Ishikawa (cell line): ENCODE results near the gene SPESP1.

Experiments used
- CEBPB ChIP-seq: IDR thresholded peaks from 2 replicates; pipeline ENCODE4 v1.6.1; 2012
- CREB1 ChIP-seq: IDR thresholded peaks from 2 replicates; pipeline ENCODE4 v1.6.1; 2012; ENCODE audit warnings: low read depth
- EGR1 ChIP-seq: IDR thresholded peaks from 2 replicates; pipeline ENCODE4 v1.6.1; 2012
- EP300 ChIP-seq: IDR thresholded peaks from 2 replicates; pipeline ENCODE4 v1.6.1; 2012; ENCODE audit warnings: borderline replicate concordance
- FOXM1 ChIP-seq: IDR thresholded peaks from 2 replicates; pipeline ENCODE4 v1.6.1; 2012; ENCODE audit warnings: low read depth, borderline replicate concordance
- NFIC ChIP-seq: IDR thresholded peaks from 2 replicates; pipeline ENCODE4 v1.6.1; 2012
- RAD21 ChIP-seq: IDR thresholded peaks from 2 replicates; pipeline ENCODE4 v1.6.1; 2012; ENCODE audit warnings: low read depth
- TAF1 ChIP-seq: IDR thresholded peaks from 2 replicates; pipeline ENCODE4 v1.6.1; 2012; ENCODE audit warnings: low read depth, mild to moderate bottlenecking
- TCF12 ChIP-seq: IDR thresholded peaks from 2 replicates; pipeline ENCODE4 v1.6.1; 2012; ENCODE audit warnings: low read depth
- TEAD4 ChIP-seq: IDR thresholded peaks from 2 replicates; pipeline ENCODE4 v1.6.1; 2012
- YY1 ChIP-seq: IDR thresholded peaks from 2 replicates; pipeline ENCODE4 v1.6.1; 2012; ENCODE audit warnings: low read depth
- ZBTB7A ChIP-seq: IDR thresholded peaks from 2 replicates; pipeline ENCODE4 v1.6.1; 2012; ENCODE audit warnings: low read depth
- TF ChIP-seq, protein P1 (sequence below): IDR thresholded peaks from 2 replicates; pipeline ENCODE4 v1.6.1; 2012
- TF ChIP-seq, protein P2 (sequence below): IDR thresholded peaks from 2 replicates; pipeline ENCODE4 v1.6.1; 2012; ENCODE audit warnings: low read depth, mild to moderate bottlenecking
- TF ChIP-seq, protein P3 (sequence below): IDR thresholded peaks from 2 replicates; pipeline ENCODE4 v1.6.1; 2012

Gene SPESP1

DNA sequence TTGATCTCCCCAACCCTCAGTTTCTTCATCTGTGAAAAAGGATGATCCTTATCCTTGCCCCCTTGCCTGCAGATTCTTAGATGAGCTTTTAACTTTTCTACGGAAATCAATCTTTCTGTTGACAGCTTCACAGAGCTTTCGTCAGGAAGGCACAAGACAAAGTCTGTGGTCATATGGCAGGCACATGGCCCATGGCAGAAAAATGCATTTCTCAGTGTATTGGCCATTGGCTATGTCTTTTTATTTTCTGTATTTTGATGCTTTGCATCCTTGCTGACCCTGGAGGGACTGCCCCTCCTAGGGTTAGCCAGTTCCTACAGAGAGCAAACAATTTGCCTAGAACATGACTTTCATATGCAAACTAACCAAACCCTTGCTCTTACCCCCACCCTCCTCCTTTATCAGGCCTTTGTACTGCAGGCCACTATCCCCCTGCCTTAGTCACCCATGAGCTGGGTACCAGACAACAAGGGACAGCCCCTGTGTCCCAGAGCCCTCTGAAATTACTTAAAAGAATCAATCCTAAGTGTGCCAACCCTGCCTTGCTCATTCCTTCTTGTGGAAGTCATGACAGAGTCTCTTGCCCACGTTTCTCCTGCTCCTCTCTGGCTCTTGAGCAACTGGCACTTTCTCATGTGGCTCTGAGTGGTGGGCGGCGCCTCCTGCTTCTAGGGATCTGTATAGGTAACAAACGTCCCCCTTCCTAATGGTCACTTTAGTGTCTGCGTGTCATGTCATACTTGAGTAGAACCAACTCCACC is 60.1 kb downstream of the SPESP1 start:
- TF ChIP-seq YY1 (no peak), CREB1 (no peak), EGR1 (no peak), FOXM1 (no peak), TCF12 (no peak), TAF1 (no peak), ZBTB7A (no peak), RAD21 (no peak)
- TF ChIP-seq, protein P1, sequence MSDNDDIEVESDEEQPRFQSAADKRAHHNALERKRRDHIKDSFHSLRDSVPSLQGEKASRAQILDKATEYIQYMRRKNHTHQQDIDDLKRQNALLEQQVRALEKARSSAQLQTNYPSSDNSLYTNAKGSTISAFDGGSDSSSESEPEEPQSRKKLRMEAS, result no peak
- TF ChIP-seq, protein P2, sequence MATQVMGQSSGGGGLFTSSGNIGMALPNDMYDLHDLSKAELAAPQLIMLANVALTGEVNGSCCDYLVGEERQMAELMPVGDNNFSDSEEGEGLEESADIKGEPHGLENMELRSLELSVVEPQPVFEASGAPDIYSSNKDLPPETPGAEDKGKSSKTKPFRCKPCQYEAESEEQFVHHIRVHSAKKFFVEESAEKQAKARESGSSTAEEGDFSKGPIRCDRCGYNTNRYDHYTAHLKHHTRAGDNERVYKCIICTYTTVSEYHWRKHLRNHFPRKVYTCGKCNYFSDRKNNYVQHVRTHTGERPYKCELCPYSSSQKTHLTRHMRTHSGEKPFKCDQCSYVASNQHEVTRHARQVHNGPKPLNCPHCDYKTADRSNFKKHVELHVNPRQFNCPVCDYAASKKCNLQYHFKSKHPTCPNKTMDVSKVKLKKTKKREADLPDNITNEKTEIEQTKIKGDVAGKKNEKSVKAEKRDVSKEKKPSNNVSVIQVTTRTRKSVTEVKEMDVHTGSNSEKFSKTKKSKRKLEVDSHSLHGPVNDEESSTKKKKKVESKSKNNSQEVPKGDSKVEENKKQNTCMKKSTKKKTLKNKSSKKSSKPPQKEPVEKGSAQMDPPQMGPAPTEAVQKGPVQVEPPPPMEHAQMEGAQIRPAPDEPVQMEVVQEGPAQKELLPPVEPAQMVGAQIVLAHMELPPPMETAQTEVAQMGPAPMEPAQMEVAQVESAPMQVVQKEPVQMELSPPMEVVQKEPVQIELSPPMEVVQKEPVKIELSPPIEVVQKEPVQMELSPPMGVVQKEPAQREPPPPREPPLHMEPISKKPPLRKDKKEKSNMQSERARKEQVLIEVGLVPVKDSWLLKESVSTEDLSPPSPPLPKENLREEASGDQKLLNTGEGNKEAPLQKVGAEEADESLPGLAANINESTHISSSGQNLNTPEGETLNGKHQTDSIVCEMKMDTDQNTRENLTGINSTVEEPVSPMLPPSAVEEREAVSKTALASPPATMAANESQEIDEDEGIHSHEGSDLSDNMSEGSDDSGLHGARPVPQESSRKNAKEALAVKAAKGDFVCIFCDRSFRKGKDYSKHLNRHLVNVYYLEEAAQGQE, result no peak

DNA sequence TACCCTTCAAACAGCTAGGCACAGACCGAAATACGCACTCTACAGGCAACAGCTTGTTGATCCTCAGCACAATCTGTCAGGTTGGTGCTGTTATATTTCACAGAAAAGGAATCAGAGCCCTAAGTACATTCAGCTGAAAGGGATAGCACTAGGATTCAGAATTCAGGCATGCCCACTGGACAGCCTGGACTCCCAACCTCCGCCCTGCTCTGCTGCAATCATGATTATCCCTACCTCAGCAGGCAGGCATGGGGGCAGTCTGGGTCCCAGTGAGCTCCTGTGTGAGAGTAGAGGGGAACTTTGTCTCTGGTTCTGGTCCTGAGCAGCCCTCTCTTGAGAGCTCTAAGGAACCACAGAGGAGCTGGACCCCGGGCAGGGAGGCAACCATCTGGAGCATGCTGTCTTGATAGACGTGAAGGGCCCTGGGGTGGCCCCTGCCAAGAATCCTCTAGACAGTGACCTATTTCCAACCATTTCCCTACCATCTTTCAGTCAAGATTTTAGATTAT is 60.7 kb downstream of the SPESP1 start:
- TF ChIP-seq, protein P1, result no peak
- TF ChIP-seq TCF12, result no peak
- TF ChIP-seq TAF1, result no peak
- TF ChIP-seq EGR1, result no peak
- no peak for TF ChIP-seq EP300
- no peak for TF ChIP-seq NFIC
- TF ChIP-seq RAD21, result no peak
- TF ChIP-seq CEBPB, result no peak
- no peak for TF ChIP-seq FOXM1
- TF ChIP-seq, protein P3, sequence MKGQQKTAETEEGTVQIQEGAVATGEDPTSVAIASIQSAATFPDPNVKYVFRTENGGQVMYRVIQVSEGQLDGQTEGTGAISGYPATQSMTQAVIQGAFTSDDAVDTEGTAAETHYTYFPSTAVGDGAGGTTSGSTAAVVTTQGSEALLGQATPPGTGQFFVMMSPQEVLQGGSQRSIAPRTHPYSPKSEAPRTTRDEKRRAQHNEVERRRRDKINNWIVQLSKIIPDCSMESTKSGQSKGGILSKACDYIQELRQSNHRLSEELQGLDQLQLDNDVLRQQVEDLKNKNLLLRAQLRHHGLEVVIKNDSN, result no peak
- no peak for TF ChIP-seq TEAD4
- TF ChIP-seq YY1, result no peak
- TF ChIP-seq, protein P2, result no peak
- TF ChIP-seq ZBTB7A, result no peak
- TF ChIP-seq CREB1, result no peak

DNA sequence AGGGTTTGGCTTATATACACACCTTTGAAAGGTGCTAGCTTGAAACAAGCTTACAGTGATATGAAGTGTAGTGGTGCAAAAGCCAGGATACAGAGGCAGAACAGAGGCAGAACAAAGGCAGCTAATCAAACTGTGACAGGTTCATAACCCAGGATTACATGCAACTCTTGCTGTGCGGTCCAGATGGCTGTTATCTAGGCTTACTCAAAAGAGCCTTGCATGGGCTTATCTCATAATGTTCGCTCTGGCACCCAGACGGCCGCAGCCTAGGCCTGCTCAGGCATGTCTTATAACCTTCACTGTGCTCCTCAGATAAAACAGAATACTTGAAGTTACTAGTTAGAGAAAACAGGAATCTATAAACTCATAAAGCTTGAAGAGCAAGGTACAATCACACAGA is 61.4 kb downstream of the SPESP1 start:
- TF ChIP-seq EGR1 (no peak), CREB1 (no peak), FOXM1 (no peak)
- TF ChIP-seq, protein P3, result no peak

DNA sequence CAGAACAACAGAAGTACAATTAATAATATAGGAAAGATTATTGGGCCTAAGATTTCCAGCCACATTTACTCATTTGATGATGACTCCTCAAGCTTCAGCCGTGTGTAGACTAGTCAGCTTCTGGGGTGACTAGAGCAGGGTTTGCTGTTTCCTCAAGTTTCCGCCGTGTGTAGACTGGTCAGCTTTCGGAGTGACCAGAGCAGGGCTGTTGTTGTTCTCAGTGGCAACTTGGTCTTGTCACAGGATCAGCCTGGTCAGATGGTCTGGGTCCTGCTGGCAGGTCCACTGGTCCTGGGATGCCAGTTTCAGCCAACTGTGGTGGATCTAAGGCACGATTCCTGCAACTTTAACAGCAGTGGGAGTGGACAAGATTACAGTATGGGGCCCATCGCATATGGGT is 62.4 kb downstream of the SPESP1 start:
- TF ChIP-seq, protein P2, result no peak
- no peak for TF ChIP-seq ZBTB7A
- no peak for TF ChIP-seq YY1
- TF ChIP-seq EP300, result no peak
- no peak for TF ChIP-seq TAF1
- no peak for TF ChIP-seq CEBPB
- TF ChIP-seq, protein P1, result no peak
- TF ChIP-seq, protein P3, result no peak
- no peak for TF ChIP-seq TEAD4
- TF ChIP-seq RAD21, result no peak
- TF ChIP-seq EGR1, result no peak
- no peak for TF ChIP-seq CREB1
- no peak for TF ChIP-seq FOXM1
- no peak for TF ChIP-seq TCF12
- no peak for TF ChIP-seq NFIC
